ENCODE results near the gene LRRC25. TPM values are rescaled to one million over a fixed set of nuclear protein-coding genes. Genes with fewer than 3 reads are reported as not detected.
A peak's percentile ranks its signal among the peaks of the same experiment; 100 is the strongest.

LRRC25 gene
- total and polyA plus RNA-seq, 7 donors: 2.2 to 13.3 (median 8.4) TPM

- peaks cover 10 to 20% (median 19%) of the 10 kb centered on the region in 3 donors for H3K27me3 ChIP-seq
- TF ChIP-seq POLR2A (IDR thresholded peaks at IDR 0.05) (no peak), POLR2AphosphoS5 (IDR thresholded peaks at IDR 0.05) (no peak), EP300 (IDR thresholded peaks at IDR 0.05) (no peak)
- TF ChIP-seq, protein P1, sequence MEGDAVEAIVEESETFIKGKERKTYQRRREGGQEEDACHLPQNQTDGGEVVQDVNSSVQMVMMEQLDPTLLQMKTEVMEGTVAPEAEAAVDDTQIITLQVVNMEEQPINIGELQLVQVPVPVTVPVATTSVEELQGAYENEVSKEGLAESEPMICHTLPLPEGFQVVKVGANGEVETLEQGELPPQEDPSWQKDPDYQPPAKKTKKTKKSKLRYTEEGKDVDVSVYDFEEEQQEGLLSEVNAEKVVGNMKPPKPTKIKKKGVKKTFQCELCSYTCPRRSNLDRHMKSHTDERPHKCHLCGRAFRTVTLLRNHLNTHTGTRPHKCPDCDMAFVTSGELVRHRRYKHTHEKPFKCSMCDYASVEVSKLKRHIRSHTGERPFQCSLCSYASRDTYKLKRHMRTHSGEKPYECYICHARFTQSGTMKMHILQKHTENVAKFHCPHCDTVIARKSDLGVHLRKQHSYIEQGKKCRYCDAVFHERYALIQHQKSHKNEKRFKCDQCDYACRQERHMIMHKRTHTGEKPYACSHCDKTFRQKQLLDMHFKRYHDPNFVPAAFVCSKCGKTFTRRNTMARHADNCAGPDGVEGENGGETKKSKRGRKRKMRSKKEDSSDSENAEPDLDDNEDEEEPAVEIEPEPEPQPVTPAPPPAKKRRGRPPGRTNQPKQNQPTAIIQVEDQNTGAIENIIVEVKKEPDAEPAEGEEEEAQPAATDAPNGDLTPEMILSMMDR (IDR thresholded peaks at IDR 0.05): no peak
- WGBS, 2 donors: 56 to 76% methylated on average over 5 of the region's 5 CpGs
- no peak overlapping the region for H3K4me3 ChIP-seq
- H3K27ac ChIP-seq: peak overlapping the region in 3 of 4 donors; percentile 12 to 45 (median 16)
- no peaks in the 10 kb centered on the region for H3K36me3 ChIP-seq
- peaks cover 0 to 17% (median 8%) of the 10 kb centered on the region in 4 donors for H3K4me1 ChIP-seq
- peaks cover 0 to 5% (median 0%) of the 10 kb centered on the region in 4 donors for H3K9me3 ChIP-seq
- intact Hi-C loops (cut with DNase I): no loop called here
- no peak for DNase-seq
Observed at GRCh38 chr19:18392926-18393325, 4.5 kb downstream of the LRRC25 start.

DNA sequence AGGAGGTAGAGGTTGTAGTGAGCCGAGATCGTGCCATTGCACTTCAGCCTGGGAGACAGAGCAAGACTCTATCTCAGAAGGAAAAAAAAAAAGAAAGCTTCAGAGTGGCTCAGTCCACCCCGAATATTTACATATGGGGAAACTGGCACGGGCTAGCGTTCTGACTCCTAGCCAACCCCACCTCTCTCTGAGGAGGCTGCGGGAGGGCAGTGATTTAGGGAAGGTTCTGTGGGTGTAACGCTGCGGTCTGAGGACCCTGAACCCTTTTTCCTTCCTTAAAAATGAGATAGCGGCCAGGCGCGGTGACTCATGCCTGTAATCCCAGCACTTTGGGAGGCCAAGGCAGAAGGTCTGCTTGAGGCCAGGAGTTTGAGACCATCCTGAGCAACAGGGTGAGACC, 5.0 kb downstream of the LRRC25 start:
- intact Hi-C loops (cut with DNase I): no loop called here
- TF ChIP-seq, protein P1 (IDR thresholded peaks at IDR 0.05): no peak
- no peak for TF ChIP-seq POLR2A (IDR thresholded peaks at IDR 0.05)
- TF ChIP-seq EP300 (IDR thresholded peaks at IDR 0.05): no peak
- no peak for TF ChIP-seq POLR2AphosphoS5 (IDR thresholded peaks at IDR 0.05)
- no peaks in the 10 kb centered on the region for H3K36me3 ChIP-seq
- 13 to 35% methylated on average over 11 of the region's 11 CpGs for WGBS, 2 donors
- H3K27me3 ChIP-seq: peaks cover 10 to 17% (median 15%) of the 10 kb centered on the region in 3 donors
- H3K4me1 ChIP-seq: peaks cover 0 to 16% (median 10%) of the 10 kb centered on the region in 4 donors
- no peak overlapping the region for H3K4me3 ChIP-seq
- DNase-seq: peak; percentile 76
- peaks cover 0 to 5% (median 0%) of the 10 kb centered on the region in 4 donors for H3K9me3 ChIP-seq
- peak overlapping the region in 1 of 4 donors; percentile 45 for H3K27ac ChIP-seq

DNA sequence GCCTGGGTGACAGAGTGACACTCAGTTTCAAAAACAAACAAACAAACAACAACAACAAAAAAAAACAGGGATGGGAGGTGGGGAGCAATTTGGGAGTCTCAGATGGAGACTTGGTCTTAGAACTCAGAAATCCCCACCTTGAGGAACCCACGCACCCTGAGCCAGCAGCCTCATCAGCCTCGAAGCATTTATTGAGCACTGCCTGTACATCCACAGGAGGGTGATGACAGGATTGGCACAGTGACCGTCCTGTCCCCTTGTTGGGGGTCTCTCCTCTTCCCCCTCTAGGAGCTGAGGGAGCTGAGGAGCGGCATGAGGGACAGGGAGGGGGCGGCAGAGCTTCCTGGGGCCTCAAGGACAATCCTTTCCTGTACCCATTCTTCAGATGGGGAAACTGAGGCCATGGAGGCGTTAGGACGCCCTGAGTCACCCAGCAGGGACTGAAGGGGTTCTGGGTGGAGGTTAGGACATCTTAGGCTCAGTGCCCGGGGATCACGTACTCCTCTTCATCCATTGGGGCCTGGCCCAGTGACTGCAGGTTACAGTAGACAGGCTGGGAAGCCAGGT, 5.8 kb downstream of the LRRC25 start:
- TF ChIP-seq, protein P1 (IDR thresholded peaks at IDR 0.05): no peak
- TF ChIP-seq POLR2AphosphoS5 (IDR thresholded peaks at IDR 0.05) (no peak), POLR2A (IDR thresholded peaks at IDR 0.05) (no peak), EP300 (IDR thresholded peaks at IDR 0.05) (no peak)
- peaks cover 0 to 5% (median 0%) of the 10 kb centered on the region in 4 donors for H3K9me3 ChIP-seq
- intact Hi-C loops (cut with DNase I): no loop called here
- no peak overlapping the region for H3K27ac ChIP-seq
- 82 to 85% methylated on average over 9 of the region's 9 CpGs for WGBS, 2 donors
- peaks cover 0 to 11% (median 10%) of the 10 kb centered on the region in 4 donors for H3K4me1 ChIP-seq
- H3K4me3 ChIP-seq: no peak overlapping the region
- H3K27me3 ChIP-seq: peaks cover 2 to 15% (median 8%) of the 10 kb centered on the region in 3 donors
- no peak for DNase-seq
- H3K36me3 ChIP-seq: no peaks in the 10 kb centered on the region

DNA sequence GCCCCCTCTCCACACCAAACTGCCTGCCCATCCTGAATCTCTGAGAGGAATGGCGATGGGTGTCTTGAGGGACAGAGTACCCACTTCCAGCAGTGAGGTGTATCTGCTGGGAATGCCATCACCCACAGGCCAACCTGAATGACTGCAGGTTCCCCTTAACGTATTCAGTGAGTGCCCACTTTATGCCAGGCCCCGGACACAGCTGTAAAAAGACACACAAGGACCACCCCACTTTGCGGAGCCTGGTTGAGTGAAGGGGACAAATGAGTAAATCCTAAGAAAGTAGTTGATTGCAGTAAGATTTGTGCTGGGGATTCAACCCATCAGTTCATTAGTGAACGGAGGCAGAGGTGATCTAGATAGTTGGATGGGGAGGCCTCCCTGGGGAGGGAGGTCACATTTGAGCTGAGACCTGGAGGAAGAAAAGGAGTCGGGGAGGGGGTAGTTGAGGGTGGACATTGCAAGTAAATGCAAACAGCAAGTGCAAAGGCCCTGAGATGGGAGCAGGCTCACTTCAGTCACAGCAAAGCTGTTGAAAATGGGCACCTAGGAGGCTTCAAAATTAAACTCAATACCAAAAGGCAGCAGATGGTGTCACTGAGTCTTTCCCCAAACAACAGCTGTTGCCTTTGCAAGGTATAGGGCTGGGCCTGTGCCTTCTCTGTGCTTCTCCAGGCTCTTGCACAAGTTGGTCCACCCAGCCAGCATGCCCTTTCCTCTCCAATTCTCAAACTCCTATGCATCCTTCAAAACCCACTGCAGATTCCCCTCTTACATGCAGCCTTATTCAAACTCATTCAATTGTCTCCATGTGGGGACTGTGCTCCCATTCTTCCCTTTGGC, 7.1 kb downstream of the LRRC25 start:
- peaks cover 0 to 20% (median 13%) of the 10 kb centered on the region in 4 donors for H3K4me1 ChIP-seq
- no peaks in the 10 kb centered on the region for H3K36me3 ChIP-seq
- TF ChIP-seq POLR2AphosphoS5 (IDR thresholded peaks at IDR 0.05) (no peak), EP300 (IDR thresholded peaks at IDR 0.05) (no peak), POLR2A (IDR thresholded peaks at IDR 0.05) (no peak)
- TF ChIP-seq, protein P1 (IDR thresholded peaks at IDR 0.05): no peak
- H3K9me3 ChIP-seq: peaks cover 0 to 5% (median 0%) of the 10 kb centered on the region in 4 donors
- WGBS, 2 donors: 83 to 92% methylated on average over 6 of the region's 6 CpGs
- no peak for DNase-seq
- no peak overlapping the region for H3K4me3 ChIP-seq
- H3K27ac ChIP-seq: no peak overlapping the region
- peaks cover 0 to 21% (median 0%) of the 10 kb centered on the region in 3 donors for H3K27me3 ChIP-seq
- intact Hi-C loops (cut with DNase I): no loop called here
